Fibroblast of lung (primary cell): ENCODE data around the gene KRTAP5-9. TPM values are rescaled to one million over a fixed set of nuclear protein-coding genes. Genes with fewer than 3 reads are reported as not detected.

Experiments
- DNase-seq, 2 donors: peaks; one replicate each; pipeline versions ENCODE4 v3.0.0 to v3.0.0-alpha.2; 2010; ENCODE audit warnings: low read depth in 2 of 2
- H2AFZ ChIP-seq: 2 replicates; pipeline ENCODE4 v1.5.1; 2012; ENCODE audit warnings: low read length, control low read depth, inconsistent platforms
- H3K27ac ChIP-seq: 2 replicates; pipeline ENCODE4 v1.5.1; 2011; ENCODE audit warnings: low read length, control low read depth; ENCODE audit not compliant: insufficient read depth
- H3K27me3 ChIP-seq: 2 replicates; pipeline ENCODE4 v1.5.1; 2011; ENCODE audit warnings: mild to moderate bottlenecking, low read length; ENCODE audit not compliant: control insufficient read depth, insufficient read depth
- H3K36me3 ChIP-seq: 2 replicates; pipeline ENCODE4 v1.5.1; 2011; ENCODE audit warnings: low read length; ENCODE audit not compliant: control insufficient read depth, insufficient read depth
- H3K4me1 ChIP-seq: 2 replicates; pipeline ENCODE4 v1.5.1; 2011; ENCODE audit warnings: low read length; ENCODE audit not compliant: control insufficient read depth, insufficient read depth; ENCODE audit errors: extremely low read depth
- H3K4me2 ChIP-seq: 2 replicates; pipeline ENCODE4 v1.5.1; 2011; ENCODE audit warnings: low read length, control low read depth; ENCODE audit not compliant: insufficient read depth; ENCODE audit errors: extremely low read depth
- H3K4me3 ChIP-seq, 4 experiments: fragments of 200-600 bp in 1 of 4; sonication (generic) in 1 of 4; replicated peaks in 1 of 4; 2 replicates each; pipeline ENCODE4 v1.5.1; 2011 to 2016; ENCODE audit warnings: low read length in 4 of 4, low read depth in 3 of 4, mild to moderate bottlenecking in 3 of 4, control low read depth in 2 of 4, inconsistent platforms in 1 of 4, mixed read lengths in 1 of 4; ENCODE audit not compliant: insufficient read depth in 1 of 4; ENCODE audit errors: control extremely low read depth in 1 of 4
- H3K79me2 ChIP-seq: 2 replicates; pipeline ENCODE4 v1.5.1; 2012; ENCODE audit warnings: mild to moderate bottlenecking, low read length, inconsistent platforms; ENCODE audit not compliant: control insufficient read depth, insufficient read depth
- H3K9ac ChIP-seq: 2 replicates; pipeline ENCODE4 v1.5.1; 2011; ENCODE audit warnings: mild to moderate bottlenecking, low read length, control low read depth; ENCODE audit not compliant: insufficient read depth
- H3K9me3 ChIP-seq: 2 replicates; pipeline ENCODE4 v1.5.1; 2012; ENCODE audit warnings: low read depth, low read length; ENCODE audit not compliant: control insufficient read depth, insufficient read depth
- H4K20me1 ChIP-seq: 2 replicates; pipeline ENCODE4 v1.5.1; 2011; ENCODE audit warnings: low read length; ENCODE audit not compliant: control insufficient read depth, insufficient read depth; ENCODE audit errors: extremely low read depth
- EZH2 ChIP-seq: IDR thresholded peaks from 2 replicates; pipeline ENCODE4 v1.5.1; 2012; ENCODE audit warnings: low read length, control low read depth, mild to moderate bottlenecking; ENCODE audit errors: missing control alignments
- polyA plus RNA-seq, 2 donors: library from polyadenylated mRNA; depleted of rRNA in 1 of 2; stranded (reverse) in 1 of 2; unstranded in 1 of 2; fragments of >200 nt; gene quantifications; 2 replicates each; pipeline ENCODE4 v1.2.1, GENCODE V29; 2011 to 2012; ENCODE audit warnings: missing spikeins in 1 of 2
- total RNA-seq: library from RNA; depleted of rRNA; stranded (reverse); fragments of >200 nt; gene quantifications from 2 replicates; pipeline ENCODE4 v1.2.1, GENCODE V29; 2014
- TF ChIP-seq, protein P1 (sequence below), 2 donors: IDR thresholded peaks in 1 of 2; conservative IDR thresholded peaks in 1 of 2; 1 replicate in 1 of 2; 2 replicates in 1 of 2; pipeline ENCODE4 v1.5.1; 2011 to 2012; ENCODE audit warnings: low read length in 2 of 2, control low read depth in 1 of 2, inconsistent platforms in 1 of 2, low read depth in 1 of 2, mild to moderate bottlenecking in 1 of 2

Gene KRTAP5-9
- total and polyA plus RNA-seq, 2 donors (not counting 1 experiment from before 2014, with no cell fraction given): not detected

DNA sequence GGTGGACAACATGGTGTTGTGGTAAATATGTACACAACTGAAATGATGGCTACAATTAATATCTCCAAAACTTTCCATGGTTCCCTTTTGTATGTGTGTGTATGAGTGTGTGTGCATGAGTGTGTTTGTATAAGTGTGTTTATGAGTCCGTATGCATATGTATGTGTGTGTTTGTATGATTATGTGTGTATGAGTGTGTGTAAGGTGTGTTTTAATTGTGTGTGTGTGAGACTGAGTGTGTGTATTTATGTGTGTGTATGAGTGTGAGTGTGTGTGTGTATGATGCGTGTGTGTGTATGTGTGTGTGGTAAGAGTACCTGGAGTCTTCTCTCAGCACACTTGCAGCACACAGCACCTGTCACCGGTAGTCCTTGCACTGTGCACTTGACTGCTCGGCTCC lies 7.8 kb downstream of the KRTAP5-9 start:
- H3K36me3 ChIP-seq: no peaks in the 10 kb centered on the region
- no peak overlapping the region for H3K4me3 ChIP-seq
- H3K27ac ChIP-seq: no peak overlapping the region
- DNase-seq: no peak
- no peaks in the 10 kb centered on the region for H4K20me1 ChIP-seq
- H2AFZ ChIP-seq: no peak overlapping the region
- no peaks in the 10 kb centered on the region for H3K4me1 ChIP-seq
- no peaks in the 10 kb centered on the region for H3K9me3 ChIP-seq
- H3K9ac ChIP-seq: no peak overlapping the region
- TF ChIP-seq EZH2: no peak
- TF ChIP-seq, protein P1, sequence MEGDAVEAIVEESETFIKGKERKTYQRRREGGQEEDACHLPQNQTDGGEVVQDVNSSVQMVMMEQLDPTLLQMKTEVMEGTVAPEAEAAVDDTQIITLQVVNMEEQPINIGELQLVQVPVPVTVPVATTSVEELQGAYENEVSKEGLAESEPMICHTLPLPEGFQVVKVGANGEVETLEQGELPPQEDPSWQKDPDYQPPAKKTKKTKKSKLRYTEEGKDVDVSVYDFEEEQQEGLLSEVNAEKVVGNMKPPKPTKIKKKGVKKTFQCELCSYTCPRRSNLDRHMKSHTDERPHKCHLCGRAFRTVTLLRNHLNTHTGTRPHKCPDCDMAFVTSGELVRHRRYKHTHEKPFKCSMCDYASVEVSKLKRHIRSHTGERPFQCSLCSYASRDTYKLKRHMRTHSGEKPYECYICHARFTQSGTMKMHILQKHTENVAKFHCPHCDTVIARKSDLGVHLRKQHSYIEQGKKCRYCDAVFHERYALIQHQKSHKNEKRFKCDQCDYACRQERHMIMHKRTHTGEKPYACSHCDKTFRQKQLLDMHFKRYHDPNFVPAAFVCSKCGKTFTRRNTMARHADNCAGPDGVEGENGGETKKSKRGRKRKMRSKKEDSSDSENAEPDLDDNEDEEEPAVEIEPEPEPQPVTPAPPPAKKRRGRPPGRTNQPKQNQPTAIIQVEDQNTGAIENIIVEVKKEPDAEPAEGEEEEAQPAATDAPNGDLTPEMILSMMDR (conservative IDR thresholded peaks at IDR 0.05 in 1 of 2, IDR thresholded peaks at IDR 0.05 in 1 of 2; ENCODE audit: low read depth in 1 of 2, low read length in 2 of 2): no peak
- no peaks in the 10 kb centered on the region for H3K79me2 ChIP-seq
- no peaks in the 10 kb centered on the region for H3K27me3 ChIP-seq
- no peak overlapping the region for H3K4me2 ChIP-seq

DNA sequence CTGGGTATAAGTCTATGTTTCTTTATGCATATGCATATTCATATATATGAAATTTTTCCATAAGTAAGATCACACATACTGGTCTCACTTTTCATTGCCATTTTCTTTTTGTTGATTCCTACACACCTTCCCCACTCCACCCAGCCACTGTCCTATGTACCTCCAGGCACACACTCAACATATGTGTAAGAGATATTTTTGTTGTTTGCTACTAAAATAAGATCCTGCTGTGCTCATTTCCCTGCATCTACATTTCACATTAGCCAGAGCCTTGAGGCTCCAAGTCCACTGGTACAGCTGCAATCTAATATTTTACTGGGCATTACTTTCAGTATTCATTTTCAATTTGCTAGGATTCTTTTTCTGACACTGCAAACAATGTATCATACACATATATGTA lies 9.0 kb downstream of the KRTAP5-9 start:
- TF ChIP-seq, protein P1 (conservative IDR thresholded peaks at IDR 0.05 in 1 of 2, IDR thresholded peaks at IDR 0.05 in 1 of 2; ENCODE audit: low read depth in 1 of 2, low read length in 2 of 2): no peak
- no peak for TF ChIP-seq EZH2
- no peak for DNase-seq
- no peak overlapping the region for H3K4me2 ChIP-seq
- H3K79me2 ChIP-seq: no peaks in the 10 kb centered on the region
- H3K4me3 ChIP-seq: no peak overlapping the region
- no peaks in the 10 kb centered on the region for H4K20me1 ChIP-seq
- no peak overlapping the region for H3K9ac ChIP-seq
- no peaks in the 10 kb centered on the region for H3K9me3 ChIP-seq
- H2AFZ ChIP-seq: no peak overlapping the region
- no peaks in the 10 kb centered on the region for H3K27me3 ChIP-seq
- H3K4me1 ChIP-seq: no peaks in the 10 kb centered on the region
- H3K36me3 ChIP-seq: no peaks in the 10 kb centered on the region
- H3K27ac ChIP-seq: no peak overlapping the region

DNA sequence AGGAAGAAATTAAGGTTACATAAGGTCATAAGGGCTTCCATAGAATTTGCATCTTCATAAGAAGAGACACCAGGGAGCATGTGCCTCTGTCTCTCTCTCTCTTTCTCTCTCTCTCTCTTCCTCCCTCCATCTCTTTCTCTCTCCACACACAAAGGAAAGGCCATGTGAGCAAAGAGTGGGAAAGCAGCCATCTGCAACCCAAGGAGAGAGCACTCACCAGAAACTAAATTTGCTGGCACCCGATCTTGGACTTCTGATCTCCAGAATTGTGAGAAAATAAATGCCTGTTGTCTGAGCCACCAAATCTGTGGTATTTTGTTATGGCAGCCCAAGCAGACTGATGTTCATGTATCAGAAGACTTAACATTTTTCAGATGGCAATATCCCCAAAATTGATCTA lies 10.8 kb downstream of the KRTAP5-9 start:
- TF ChIP-seq EZH2: no peak
- TF ChIP-seq, protein P1 (conservative IDR thresholded peaks at IDR 0.05 in 1 of 2, IDR thresholded peaks at IDR 0.05 in 1 of 2; ENCODE audit: low read depth in 1 of 2, low read length in 2 of 2): no peak
- H3K79me2 ChIP-seq: no peaks in the 10 kb centered on the region
- no peak overlapping the region for H3K4me3 ChIP-seq
- no peak overlapping the region for H3K27ac ChIP-seq
- no peak for DNase-seq
- no peaks in the 10 kb centered on the region for H3K36me3 ChIP-seq
- no peaks in the 10 kb centered on the region for H3K9me3 ChIP-seq
- H2AFZ ChIP-seq: no peak overlapping the region
- H3K4me2 ChIP-seq: no peak overlapping the region
- no peaks in the 10 kb centered on the region for H3K27me3 ChIP-seq
- H4K20me1 ChIP-seq: no peaks in the 10 kb centered on the region
- no peak overlapping the region for H3K9ac ChIP-seq
- no peaks in the 10 kb centered on the region for H3K4me1 ChIP-seq
